Measurements from ENCODE around the gene MPPE1.

The MPPE1 gene

GRCh38 chr18:11887328-11888128, 20.6 kb downstream of the MPPE1 start:
- TF ChIP-seq ZFX (IDR thresholded peaks at IDR 0.05; ENCODE audit: borderline replicate concordance) (no peak), CTCF (IDR thresholded peaks at IDR 0.05) (no peak)
- no peak overlapping the region for H3K27ac ChIP-seq

GRCh38 chr18:11886577-11887110, 21.5 kb downstream of the MPPE1 start:
- no peak overlapping the region for H3K27ac ChIP-seq
- TF ChIP-seq ZFX (IDR thresholded peaks at IDR 0.05; ENCODE audit: borderline replicate concordance), result no peak
- no peak for TF ChIP-seq CTCF (IDR thresholded peaks at IDR 0.05)

- H3K27ac ChIP-seq, result no peak overlapping the region
- TF ChIP-seq ZFX (IDR thresholded peaks at IDR 0.05; ENCODE audit: borderline replicate concordance) (no peak), CTCF (IDR thresholded peaks at IDR 0.05) (no peak)
Observed at GRCh38 chr18:11885278-11885947, 22.7 kb downstream of the MPPE1 start.

- no peak overlapping the region for H3K27ac ChIP-seq
- no peak for TF ChIP-seq CTCF (IDR thresholded peaks at IDR 0.05)
Observed at GRCh38 chr18:11884396-11885030, 23.6 kb downstream of the MPPE1 start.

- TF ChIP-seq CTCF (IDR thresholded peaks at IDR 0.05) (no peak), ZFX (IDR thresholded peaks at IDR 0.05; ENCODE audit: borderline replicate concordance) (no peak)
- H3K27ac ChIP-seq, result no peak overlapping the region
Observed at GRCh38 chr18:11883153-11883552, 25.0 kb downstream of the MPPE1 start.

- no peak overlapping the region for H3K27ac ChIP-seq
- TF ChIP-seq ZFX (IDR thresholded peaks at IDR 0.05; ENCODE audit: borderline replicate concordance), result no peak
- no peak for TF ChIP-seq CTCF (IDR thresholded peaks at IDR 0.05)
Observed at GRCh38 chr18:11882636-11883035, 25.5 kb downstream of the MPPE1 start.
